GM12892 (cell line): ENCODE results near the gene SULT1A1.

Experiments used
- POLR2A ChIP-seq: IDR thresholded peaks from 2 replicates; pipeline ENCODE4 v1.6.1; 2011; ENCODE audit warnings: low read depth, low read length, control low read depth
- POLR2AphosphoS5 ChIP-seq: IDR thresholded peaks from 2 replicates; pipeline ENCODE4 v1.6.1; 2011; ENCODE audit warnings: low read depth, low read length, control low read depth

- TF ChIP-seq POLR2A (no peak), POLR2AphosphoS5 (no peak)
Measured at GRCh38 chr16:28561557-28562187, 48.2 kb downstream of the SULT1A1 start.
